Fibroblast of pulmonary artery (primary cell): ENCODE results near the gene NCKAP1.

Experiments used
- DNase-seq: peaks from one replicate; pipeline ENCODE4 v3.0.0-alpha.2; 2010; ENCODE audit warnings: low read depth
- H3K4me3 ChIP-seq: replicated peaks from 2 replicates; pipeline ENCODE4 v1.5.1; 2011; ENCODE audit warnings: low read depth, mild to moderate bottlenecking, control low read depth, low read length, moderate library complexity
- CTCF ChIP-seq: IDR thresholded peaks from 2 replicates; pipeline ENCODE4 v1.5.1; 2011; ENCODE audit warnings: mild to moderate bottlenecking, control low read depth, low read length, inconsistent platforms; ENCODE audit errors: missing control alignments

Gene NCKAP1

DNA sequence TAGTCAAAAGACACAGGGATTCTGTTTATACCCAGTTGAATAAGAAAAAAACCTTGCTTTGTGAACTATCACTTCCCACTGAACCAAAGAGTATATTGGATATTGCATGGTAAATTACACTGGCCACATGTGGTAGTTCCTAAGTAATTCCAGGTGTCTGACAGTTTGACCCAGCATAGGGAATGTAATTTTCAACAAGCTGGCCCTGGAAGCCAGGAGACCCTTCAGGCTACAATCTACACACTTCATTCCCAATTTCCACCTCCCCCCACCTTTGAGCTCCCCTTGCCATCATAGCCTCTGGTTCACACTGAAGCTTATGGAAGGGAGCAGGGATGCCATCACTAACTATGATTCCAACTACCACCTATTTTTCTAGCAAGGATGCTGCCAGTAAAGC, 174.6 kb downstream of the NCKAP1 start:
- no peak for DNase-seq
- no peak for TF ChIP-seq CTCF
- no peak overlapping the region for H3K4me3 ChIP-seq

GRCh38 chr2:182862091-182862490, 176.2 kb downstream of the NCKAP1 start:
- no peak overlapping the region for H3K4me3 ChIP-seq
- no peak for TF ChIP-seq CTCF
- no peak for DNase-seq

GRCh38 chr2:182860858-182861257, 177.4 kb downstream of the NCKAP1 start:
- no peak for TF ChIP-seq CTCF
- H3K4me3 ChIP-seq, result no peak overlapping the region
- DNase-seq, result no peak
